Lower leg skin (tissue), 4 donors: Measurements from ENCODE around the gene SVEP1. TPM values are rescaled to one million over a fixed set of nuclear protein-coding genes. Genes with fewer than 3 reads are reported as not detected.
A peak's percentile ranks its signal among the peaks of the same experiment; 100 is the strongest.
"Not testable (repeated sequence)": the region's sequence is repeated elsewhere in the genome, so short reads cannot be mapped to it uniquely, and the experiment has no call there.

Experiments
- DNase-seq, 2 donors: peaks; one replicate each; pipeline ENCODE4 v3.0.0-alpha.2; 2019; ENCODE audit warnings: low spot score in 2 of 2
- H3K4me3 ChIP-seq: fragments of 200-600 bp; sonication (generic); 2 replicates; pipeline ENCODE4 v1.5.1; 2017; ENCODE audit warnings: mild to moderate bottlenecking, low read depth; ENCODE audit not compliant: poor library complexity, severe bottlenecking
- POLR2A ChIP-seq, 2 donors: fragments of 450-650 bp; IDR thresholded peaks; one replicate each; pipeline ENCODE4 v1.6.1; 2016 to 2017; ENCODE audit warnings: antibody characterized with exemption in 2 of 2, mild to moderate bottlenecking in 1 of 2, moderate library complexity in 1 of 2
- WGBS, 2 donors: methylation state at CpG; one replicate each; pipeline ENCODE4 v1.1.5; 2018; 5-methylcytosine and 5-hydroxymethylcytosine counted together
- intact Hi-C: fragments of 100-400 bp; cut with DNase I; formaldehyde crosslinking; loops from one replicate; pipeline ENCODE4 v1.15.0; 2023; ENCODE audit warnings: low total_unique reads
- total RNA-seq, 4 donors: library from RNA; depleted of rRNA; stranded (reverse); fragments of >200 nt; gene quantifications; one replicate each; pipeline ENCODE4 v1.1.0, GENCODE V29; 2016
- TF ChIP-seq, protein P1 (sequence below), 3 donors: fragments of 450-650 bp; IDR thresholded peaks; one replicate each; pipeline ENCODE4 v1.5.1; 2016; ENCODE audit warnings: antibody characterized with exemption in 3 of 3, mild to moderate bottlenecking in 3 of 3, moderate library complexity in 2 of 3

Gene SVEP1
- total RNA-seq, 4 donors from 2014 or later: 11.1 to 39.0 (median 14.7) TPM

DNA sequence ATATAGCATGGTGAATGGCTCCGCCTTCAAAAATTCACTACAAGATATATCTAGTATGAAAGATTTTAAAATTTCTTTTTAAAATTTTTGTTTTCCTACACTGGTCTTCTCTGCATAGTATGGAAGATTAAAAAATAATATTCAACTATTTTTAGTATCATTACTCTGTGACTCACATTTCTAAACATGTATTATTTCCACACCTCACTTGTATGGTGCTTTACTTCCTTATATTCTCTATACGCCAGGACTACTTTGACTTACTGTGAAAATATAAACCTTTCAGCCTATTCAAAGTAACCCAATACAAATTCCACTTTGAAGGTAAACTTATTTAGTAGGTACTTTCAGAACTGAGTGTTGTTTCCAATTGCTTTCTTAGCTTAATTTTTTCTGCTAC is 215.1 kb downstream of the SVEP1 start:
- TF ChIP-seq, protein P1, sequence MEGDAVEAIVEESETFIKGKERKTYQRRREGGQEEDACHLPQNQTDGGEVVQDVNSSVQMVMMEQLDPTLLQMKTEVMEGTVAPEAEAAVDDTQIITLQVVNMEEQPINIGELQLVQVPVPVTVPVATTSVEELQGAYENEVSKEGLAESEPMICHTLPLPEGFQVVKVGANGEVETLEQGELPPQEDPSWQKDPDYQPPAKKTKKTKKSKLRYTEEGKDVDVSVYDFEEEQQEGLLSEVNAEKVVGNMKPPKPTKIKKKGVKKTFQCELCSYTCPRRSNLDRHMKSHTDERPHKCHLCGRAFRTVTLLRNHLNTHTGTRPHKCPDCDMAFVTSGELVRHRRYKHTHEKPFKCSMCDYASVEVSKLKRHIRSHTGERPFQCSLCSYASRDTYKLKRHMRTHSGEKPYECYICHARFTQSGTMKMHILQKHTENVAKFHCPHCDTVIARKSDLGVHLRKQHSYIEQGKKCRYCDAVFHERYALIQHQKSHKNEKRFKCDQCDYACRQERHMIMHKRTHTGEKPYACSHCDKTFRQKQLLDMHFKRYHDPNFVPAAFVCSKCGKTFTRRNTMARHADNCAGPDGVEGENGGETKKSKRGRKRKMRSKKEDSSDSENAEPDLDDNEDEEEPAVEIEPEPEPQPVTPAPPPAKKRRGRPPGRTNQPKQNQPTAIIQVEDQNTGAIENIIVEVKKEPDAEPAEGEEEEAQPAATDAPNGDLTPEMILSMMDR (IDR thresholded peaks at IDR 0.05): no peak
- no peak for TF ChIP-seq POLR2A (IDR thresholded peaks at IDR 0.05)
- no peak overlapping the region for H3K4me3 ChIP-seq
- intact Hi-C loops: no loop called here
- 77 to 86% methylated on average over 2 of the region's 2 CpGs for WGBS, 2 donors
- DNase-seq: no peak

DNA sequence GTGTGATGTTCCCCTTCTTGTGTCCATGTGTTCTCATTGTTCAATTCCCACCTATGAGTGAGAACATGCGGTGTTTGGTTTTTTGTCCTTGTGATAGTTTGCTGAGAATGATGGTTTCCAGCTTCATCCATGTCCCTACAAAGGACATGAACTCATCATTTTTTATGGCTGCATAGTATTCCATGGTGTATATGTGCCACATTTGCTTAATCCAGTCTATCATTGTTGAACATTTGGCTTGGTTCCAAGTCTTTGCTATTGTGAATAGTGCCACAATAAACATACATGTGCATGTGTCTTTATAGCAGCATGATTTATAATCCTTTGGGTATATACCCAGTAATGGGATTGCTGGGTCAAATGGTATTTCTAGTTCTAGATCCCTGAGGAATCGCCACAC is 220.5 kb downstream of the SVEP1 start:
- whole genome bisulfite sequencing, 2 donors: 92 to 100% methylated on average over 1 to 2 of the region's 2 CpGs
- not testable (repeated sequence) for H3K4me3 ChIP-seq, DNase-seq
- intact Hi-C loops: loop anchor here (10.0 kb wide), 1 partner anchor 104 kb away; the partner anchor contains the start of gene TXN

DNA sequence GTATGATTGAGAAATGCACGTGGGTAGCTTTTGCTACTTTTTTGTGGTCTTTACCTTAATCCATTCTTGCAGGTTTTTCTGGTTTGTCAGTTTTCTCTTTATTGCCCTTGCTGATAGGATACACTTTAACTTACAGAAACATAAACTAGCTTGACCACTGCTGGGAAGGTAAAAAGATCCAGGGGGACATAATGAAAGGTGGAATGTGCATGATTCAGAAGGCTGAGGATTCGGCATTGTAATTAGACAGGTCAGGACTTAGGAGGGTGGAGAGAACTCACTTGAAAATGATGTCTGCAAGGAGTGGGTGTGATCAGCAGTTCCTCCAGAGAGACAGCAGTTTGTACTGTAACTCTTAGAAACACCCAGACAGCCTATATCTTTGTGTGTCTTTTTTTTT is 222.0 kb downstream of the SVEP1 start:
- 54 to 62% methylated on average over 2 of the region's 2 CpGs for WGBS, 2 donors
- no peak for DNase-seq
- TF ChIP-seq, protein P1 (IDR thresholded peaks at IDR 0.05): no peak
- TF ChIP-seq POLR2A (IDR thresholded peaks at IDR 0.05): no peak
- no peak overlapping the region for H3K4me3 ChIP-seq
- intact Hi-C loops: loop anchor here (10.0 kb wide), 1 partner anchor 103 kb away; the partner anchor contains the start of gene TXN

DNA sequence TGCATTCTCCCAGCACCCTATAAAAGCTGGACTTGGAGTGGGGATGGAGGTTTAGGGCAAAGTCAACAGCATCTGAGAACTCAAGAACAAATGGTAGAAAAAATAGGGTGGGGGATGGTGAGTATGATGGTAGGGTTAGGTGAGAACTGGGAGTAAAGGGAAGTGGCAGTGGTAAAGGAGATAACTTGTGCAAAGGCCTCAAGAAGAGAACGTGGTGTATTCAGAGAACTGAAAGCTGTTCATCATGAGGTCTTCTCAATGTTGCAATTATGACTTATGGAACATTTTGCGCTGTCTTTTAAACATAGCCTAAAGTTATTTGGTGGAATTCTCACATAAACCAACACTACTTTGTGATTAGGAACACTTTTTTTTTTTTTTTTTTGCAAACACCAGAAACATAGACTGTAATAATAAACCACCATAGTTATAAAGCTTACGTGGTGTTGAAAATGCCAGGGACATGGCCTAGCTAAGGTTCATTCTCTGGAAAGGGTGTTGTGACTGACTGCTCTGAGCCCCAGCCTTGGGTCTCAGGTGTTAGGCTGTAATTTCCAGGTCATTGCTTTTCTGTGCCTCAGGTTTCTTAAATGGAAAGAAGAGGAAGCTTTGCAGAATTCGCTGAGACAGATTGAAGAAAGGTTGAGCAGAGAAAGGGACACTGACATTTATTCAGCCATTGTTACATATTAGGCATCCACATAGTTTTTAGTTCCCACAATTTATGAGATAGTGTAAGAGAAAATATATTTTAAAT is 222.7 kb downstream of the SVEP1 start:
- 89 to 91% methylated on average over 4 of the region's 4 CpGs for WGBS, 2 donors
- no peak overlapping the region for H3K4me3 ChIP-seq
- TF ChIP-seq POLR2A (IDR thresholded peaks at IDR 0.05): no peak
- TF ChIP-seq, protein P1 (IDR thresholded peaks at IDR 0.05): no peak
- DNase-seq: no peak
- intact Hi-C loops: loop anchor here (10.0 kb wide), 1 partner anchor 102 kb away; the partner anchor contains the start of gene TXN

DNA sequence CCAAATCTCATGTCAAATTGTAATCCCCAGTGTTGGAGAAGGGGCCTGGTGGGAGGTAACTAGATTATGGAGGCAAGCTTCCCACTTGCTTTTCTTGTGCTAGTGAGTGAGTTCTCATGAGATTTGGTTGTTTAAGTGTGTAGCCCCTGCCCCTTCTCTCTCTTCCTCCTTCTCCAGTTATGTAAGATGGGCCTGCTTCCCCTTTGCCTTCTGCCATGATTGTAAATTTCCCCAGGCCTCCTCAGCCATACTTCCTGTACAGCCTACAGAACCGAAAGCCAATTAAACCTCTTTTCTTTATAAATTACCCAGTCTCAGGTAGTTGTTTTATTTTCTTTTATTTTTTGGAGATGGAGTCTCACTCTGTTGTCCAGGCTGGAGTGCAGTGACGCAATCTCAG is 223.6 kb downstream of the SVEP1 start:
- 82 to 92% methylated on average over 2 of the region's 2 CpGs for WGBS, 2 donors
- no peak for DNase-seq
- no peak overlapping the region for H3K4me3 ChIP-seq
- TF ChIP-seq, protein P1 (IDR thresholded peaks at IDR 0.05): no peak
- no peak for TF ChIP-seq POLR2A (IDR thresholded peaks at IDR 0.05)
- intact Hi-C loops: loop anchor here (10.0 kb wide), 1 partner anchor 101 kb away; the partner anchor contains the start of gene TXN

DNA sequence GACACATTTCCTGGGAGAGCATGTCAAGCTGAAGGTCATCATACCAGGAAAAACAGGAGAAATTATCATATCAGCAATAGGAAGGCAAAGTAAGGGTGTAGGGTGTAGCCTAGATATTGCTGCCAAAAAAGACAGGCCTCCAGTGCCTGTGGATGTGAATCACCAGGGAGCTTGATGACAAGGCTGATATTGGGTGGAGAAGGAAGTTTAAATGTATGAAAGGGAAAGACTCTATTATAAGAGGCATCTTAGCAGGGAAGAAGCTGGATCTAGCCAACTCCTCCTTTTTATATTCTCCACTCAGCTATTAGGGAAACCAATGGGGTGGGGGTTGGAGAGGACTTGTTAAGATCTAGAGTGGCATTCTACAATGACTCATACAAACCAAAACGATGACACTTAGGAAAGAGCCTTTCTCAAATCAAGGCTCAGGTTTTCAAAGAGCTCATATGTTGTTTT is 228.5 kb downstream of the SVEP1 start:
- DNase-seq: peak in 1 of 2 donors; percentile 42
- WGBS, 2 donors: 3 to 18% methylated on average over 1 of the region's 1 CpG

More for the DNA sequence above, 228.5 kb downstream of the SVEP1 start:
- intact Hi-C loops: loop anchor here (10.0 kb wide), 1 partner anchor 96 kb away; the partner anchor contains the start of gene TXN
- no peak overlapping the region for H3K4me3 ChIP-seq
- TF ChIP-seq POLR2A (IDR thresholded peaks at IDR 0.05): no peak
- TF ChIP-seq, protein P1 (IDR thresholded peaks at IDR 0.05): no peak
